ENCODE results near the gene RNASE4.
"Not testable (repeated sequence)": the region's sequence is repeated elsewhere in the genome, so short reads cannot be mapped to it uniquely, and the experiment has no call there.

The RNASE4 gene, protein sequence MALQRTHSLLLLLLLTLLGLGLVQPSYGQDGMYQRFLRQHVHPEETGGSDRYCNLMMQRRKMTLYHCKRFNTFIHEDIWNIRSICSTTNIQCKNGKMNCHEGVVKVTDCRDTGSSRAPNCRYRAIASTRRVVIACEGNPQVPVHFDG

DNA sequence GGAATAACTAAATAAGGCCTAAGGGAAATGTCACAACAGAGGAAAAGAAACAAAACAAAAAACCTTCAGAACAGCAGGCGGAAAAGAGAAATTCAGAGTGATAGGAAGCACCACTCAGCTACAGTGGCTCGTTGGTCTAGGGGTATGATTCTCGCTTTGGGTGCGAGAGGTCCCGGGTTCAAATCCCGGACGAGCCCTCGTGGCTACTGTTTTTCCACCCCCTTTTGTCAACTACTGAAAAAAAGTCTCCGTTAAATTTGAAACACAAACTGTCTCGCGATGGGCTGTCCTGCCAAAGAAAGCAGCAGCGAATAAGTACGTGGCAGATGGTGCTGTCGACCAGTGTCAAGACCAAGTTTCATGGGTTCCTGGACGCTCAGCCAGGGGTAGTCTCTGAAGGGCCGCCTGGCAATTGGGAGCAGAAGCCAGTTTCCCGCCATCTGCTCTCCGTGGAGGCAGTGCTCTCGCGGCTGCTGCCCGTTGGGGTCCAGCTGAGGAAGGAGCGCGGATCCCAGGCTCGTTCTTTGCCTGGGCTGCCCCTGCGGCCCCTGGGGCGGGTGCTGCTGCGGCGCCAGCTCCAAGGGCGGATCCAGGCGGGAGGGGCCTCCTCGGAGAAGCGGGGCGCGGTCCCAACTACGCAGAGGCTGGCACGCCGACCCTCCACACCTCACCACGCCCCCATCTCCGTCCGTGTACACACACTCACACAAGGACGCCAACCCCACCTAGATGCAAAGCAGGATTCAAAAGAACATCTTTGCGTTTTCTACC, at the start of gene RNASE4:
Gene RNASE4, plus strand, starts transcription at position 670 of the 771 bp plus-strand sequence. CDS start 14,812 bp downstream, outside the sequence.
- peak; percentile 94 for DNase-seq (ENCODE audit: low read depth)

DNA sequence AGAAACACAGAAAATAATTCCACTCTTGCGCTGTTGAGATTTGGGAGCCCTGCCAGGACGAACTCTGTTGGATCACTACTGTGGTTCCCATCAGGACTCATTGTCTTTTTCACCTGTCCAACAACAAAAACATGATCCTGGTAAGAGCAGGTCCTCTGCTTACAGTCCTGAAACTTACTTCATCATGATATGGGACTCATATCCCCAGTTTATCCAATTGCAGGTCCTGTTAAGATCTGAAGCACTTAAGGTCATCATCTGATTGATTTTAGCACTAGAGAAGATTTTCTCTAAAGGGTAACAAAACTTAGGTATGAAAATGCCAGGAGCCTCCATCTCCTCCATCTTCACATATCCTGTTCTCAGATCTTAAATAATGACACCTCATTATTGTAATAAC, 42.8 kb upstream of the RNASE4 start, which contains the start of gene OR6S1:
Gene OR6S1, minus strand, starts transcription at position 101 of the 400 bp plus-strand sequence. Its CDS starts 0 bp downstream, at position 101.
- DNase-seq (ENCODE audit: low read depth) = no peak

DNA sequence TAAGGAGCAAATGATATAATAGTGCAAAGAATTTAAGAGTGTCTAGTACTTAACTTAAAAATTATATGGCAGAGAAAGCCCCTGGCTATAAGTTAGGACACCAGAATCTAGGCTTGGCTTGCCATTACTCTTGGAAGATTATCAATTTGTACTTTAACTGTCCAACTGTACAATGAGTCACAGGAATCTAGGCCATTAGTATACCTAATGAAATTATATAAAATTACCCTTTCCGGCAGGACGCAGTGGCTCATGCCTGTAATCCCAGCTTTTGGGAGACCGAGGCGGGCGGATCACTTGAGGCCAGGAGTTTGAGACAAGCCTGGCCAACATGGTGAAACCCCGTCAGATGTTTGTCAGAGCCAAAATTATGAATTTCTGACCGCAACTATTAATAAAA, 42.2 kb upstream of the RNASE4 start:
- DNase-seq (ENCODE audit: low read depth) = no peak

DNA sequence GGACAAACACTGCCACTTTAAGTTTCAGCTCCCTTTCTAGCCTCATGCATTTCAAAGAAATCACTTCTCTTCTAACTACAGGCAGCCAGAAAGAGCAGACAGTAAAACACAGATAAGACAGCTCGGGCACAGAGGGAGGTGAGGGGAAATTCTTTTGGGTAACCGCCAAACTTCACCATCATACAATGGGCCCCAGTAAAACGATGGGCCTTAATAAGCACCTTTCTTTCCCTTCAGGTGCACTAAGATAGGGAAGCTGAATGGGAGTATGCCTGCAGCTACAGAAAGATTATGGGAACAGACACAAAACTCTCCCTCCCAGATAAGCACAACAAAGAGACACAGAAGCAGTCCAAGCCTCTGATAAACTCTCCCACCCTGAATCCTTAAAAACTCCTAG, 41.6 kb upstream of the RNASE4 start:
- not testable (repeated sequence) for DNase-seq (ENCODE audit: low read depth)

DNA sequence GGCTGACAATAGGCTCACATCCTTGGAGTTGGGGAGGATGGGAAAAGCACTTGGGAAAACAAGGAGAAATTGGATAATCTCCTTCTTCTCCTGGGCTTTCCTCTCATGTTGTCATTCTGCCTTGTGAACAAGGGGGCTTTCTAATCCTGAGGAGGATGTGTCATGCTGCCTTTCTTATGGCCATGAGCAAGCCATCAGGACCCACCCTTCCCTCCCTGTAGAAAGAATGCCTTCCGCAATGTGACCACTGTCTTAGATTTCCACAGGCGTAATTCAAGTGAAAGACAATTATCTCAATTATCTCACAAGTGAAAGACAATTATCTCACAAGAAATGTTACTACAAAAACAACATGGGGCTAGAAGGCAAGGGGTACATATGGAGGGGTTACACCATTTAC, 39.8 kb upstream of the RNASE4 start:
- no peak for DNase-seq (ENCODE audit: low read depth)

DNA sequence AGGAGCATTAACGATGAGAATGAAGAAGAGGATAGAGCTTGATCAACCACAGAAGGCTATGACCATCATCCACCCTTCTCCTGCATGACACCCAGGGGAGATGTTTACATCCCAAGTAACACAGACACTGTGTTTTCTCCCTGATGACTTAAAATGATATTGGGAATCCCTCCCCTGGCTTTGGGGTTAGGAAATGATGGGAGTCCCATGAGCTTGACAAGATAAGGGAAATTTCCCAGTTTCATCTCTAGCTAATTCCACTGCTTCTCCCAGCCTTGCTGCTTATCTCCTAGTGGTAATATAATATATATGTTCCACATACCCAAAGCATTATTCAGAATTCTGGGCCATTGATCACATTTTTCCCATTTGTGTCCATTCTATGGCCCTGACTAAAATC, 38.9 kb upstream of the RNASE4 start:
- no peak for DNase-seq (ENCODE audit: low read depth)

DNA sequence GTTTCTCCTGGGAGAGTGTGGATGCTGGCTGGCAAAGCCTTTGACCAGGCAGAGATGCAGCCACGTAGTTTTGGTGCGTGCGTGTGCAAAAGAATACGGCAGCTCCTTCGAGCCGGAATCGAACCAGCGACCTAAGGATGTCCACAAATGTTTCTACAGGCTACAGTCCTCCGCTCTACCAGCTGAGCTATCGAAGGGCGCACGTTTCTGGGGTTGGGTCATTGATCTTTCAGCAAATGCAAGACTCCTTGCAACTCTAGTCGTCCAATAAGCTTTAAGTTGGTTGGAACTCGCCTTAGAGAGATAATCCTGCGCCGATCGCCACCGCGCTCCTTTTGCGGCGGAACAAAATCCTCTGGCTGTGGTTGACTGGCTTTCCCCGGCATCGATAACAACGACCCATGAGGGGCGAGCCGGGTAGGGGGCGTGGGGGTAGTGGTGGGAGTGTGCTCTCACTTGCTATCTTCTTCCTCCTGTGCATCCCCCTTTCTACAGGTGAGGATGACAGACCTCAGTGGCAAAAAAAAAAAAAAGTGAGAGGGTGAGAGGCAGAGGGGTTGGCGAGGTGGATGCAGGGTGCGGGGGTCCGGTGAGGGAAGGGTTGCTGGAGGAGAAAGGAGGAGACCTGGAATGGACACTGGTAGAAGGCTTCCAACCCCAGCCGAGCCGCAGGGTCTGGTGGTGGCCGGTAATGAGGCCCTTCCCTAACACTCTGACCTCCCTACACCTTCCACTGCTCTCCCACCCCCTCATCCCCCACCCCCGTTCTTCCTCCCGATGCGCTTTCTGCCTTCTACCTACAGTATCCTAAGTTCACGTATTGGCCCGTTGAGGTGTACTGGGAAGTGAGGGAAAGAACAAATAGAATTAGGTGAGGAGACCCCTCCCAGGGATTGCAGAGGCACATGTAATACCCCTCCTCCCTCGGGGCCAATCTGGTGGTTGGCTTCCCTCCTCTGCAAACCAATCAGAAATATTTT, 31.1 kb upstream of the RNASE4 start:
- DNase-seq (ENCODE audit: low read depth) = peak; percentile 79

DNA sequence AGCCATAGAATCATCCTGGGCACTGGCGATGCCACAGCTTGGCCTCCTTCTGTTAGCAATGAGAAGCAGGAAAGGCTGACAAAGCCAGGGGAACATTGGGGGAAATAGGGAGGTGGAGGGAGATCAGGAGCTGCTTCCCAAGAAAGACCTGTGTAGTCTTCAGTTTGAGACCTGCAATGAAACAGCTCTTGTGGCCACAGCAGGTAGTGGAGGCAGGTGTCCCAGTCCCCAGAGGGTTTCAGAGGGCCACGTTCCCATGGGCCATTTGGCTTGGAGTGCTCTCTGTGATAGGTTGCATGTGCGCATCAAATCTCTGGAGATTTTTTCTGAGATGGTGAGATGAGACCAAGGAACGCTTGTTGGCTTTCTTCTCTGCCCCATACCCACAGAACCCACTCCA, 28.5 kb upstream of the RNASE4 start:
- DNase-seq (ENCODE audit: low read depth) = no peak

DNA sequence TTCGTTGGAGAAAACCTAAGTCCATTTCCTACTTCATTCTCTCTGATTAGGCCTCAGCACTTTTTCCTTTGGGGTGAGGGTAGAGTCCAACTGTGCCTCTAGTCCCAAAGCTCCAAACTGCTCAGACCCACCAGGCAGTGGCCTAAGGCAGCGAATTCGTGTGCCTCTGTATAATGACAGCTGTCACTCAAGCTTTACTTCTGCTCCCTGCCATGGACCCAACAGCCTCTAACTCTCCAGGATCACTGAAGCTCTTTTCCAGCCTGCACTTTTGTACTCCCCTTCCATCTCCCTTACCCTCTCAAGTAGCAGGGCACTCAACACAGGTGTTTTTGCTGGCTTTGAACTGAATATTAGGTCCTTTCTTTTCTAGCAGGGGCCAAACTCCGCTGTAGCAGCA, 28.1 kb upstream of the RNASE4 start:
- DNase-seq (ENCODE audit: low read depth) = no peak

DNA sequence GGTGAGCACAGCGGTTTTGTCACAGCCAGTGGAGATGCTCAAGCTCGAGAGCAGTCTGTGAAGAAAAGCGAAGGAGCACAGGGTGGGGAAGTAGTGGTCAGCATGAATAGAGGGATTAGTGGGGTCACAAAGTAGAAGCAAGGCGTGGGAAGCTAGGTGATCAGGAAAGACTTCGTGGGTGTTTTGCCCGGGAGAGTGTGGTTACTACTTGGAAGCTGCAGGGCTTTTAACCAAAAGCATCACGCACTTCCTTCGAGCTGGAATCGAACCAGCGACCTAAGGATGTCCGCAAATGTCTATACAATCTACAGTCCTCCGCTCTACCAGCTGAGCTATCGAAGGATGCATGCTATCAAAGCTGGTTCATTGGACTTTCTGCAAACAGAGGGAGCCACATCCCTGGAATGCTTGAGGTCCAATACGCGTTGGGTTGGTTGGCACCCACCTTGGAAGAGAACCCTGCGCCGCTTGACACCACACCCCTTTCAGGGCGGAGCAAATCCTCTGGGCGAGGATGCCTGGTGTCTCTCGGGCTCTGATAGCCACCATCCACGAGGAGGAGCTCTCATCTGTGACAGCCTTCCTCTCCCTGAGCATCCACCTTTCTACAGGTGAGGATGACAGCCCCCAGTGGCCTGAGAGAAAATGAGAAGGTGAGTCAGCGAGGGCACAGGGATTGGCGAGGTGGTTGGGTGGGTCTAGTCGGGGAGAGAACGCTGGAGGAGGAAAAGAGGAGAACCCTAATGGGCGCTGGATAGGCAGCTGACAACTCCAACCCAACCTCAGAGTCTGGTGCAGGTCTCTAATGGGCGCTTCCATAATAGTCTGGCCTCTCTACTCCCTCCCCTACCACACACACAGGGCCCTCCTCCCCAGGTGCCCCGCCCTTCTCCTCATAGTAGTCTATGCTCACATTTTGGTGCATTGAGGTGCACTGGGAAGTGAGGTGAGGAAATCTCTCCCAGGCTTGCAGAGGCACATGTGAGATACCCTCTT, 26.8 kb upstream of the RNASE4 start:
- peak; percentile 35 for DNase-seq (ENCODE audit: low read depth)

DNA sequence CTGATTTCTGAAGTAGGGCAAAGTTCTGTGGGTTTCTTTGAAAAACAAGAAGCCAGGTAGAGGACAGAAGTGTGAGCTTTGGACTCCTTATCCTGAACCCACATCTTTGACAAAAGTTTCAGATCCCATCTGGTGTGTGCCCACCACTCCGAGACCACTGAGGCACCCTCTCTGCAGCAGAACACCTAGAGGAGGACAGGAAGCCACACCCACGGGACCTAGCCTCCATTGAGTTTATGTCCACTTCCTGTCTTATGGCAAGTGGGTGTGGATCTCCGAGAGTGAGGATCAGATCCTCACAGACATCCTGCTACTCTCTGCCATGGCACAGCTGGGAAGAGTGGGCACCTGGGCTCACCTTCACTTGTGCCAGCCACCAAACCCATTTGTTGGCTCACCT, 26.1 kb upstream of the RNASE4 start:
- no peak for DNase-seq (ENCODE audit: low read depth)

DNA sequence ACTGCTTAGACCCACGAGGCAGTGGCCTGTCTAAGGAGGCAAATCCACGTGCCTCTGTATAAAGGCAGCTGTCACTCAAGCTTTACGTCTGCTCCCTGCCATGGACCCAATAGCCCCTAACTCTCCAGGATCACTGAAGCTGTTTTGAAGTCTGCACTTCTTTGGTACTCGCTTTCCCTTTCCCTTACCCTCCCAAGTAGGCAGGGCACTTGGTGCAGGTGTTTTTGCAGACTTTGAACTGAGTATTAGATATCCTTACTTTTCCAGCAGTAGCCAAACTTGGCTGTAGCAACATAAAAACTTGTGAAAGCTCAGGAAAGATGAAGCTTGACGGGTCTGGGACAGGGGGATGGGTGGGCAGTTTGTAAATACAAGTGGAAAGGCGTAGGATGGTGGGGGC, 25.0 kb upstream of the RNASE4 start:
- no peak for DNase-seq (ENCODE audit: low read depth)

DNA sequence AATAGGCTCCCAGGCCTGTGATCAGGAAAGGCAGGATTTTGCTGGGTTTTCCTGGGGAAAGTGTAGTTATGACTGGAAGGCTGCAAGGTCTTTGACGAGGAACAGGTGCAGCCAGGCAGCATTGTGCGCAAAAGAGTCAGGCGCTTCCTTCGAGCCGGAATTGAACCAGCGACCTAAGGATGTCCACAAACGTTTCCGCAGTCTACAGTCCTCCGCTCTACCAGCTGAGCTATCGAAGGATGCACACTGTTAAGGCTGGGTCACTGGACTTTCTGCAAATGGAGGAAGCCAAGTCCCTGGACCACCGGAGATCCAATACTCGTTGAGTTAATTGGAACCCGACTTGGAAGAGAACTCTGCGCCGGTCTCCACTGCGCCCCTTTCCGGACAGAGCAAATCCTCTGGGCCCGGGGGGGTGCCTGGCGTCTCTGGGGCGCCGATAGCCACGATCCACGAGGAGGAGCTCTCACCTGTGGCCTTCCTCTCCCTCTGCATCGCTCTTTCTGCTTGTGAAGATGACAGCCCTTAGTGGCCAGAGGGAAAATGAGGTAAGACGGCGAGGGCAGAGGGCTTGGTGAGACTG, 24.5 kb upstream of the RNASE4 start:
- DNase-seq (ENCODE audit: low read depth) = no peak

DNA sequence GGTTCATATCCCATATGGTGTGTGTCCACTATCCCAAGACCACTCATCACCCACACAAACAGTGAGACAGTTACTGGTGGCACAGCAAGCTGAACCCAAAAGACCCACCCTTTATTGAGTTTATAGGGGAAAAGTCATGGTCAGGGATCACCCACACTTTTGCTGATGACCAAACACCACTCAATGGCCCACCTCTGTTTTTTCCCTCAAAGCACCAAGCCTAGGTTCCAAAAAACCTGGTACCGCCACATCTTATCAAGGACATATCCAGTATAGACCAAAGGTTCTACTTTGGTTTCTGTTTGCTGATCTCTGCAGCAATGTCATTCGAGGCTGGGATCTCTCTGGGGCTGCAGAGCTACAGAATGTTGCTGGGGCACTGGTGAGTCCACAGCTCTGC, 23.2 kb upstream of the RNASE4 start:
- no peak for DNase-seq (ENCODE audit: low read depth)

DNA sequence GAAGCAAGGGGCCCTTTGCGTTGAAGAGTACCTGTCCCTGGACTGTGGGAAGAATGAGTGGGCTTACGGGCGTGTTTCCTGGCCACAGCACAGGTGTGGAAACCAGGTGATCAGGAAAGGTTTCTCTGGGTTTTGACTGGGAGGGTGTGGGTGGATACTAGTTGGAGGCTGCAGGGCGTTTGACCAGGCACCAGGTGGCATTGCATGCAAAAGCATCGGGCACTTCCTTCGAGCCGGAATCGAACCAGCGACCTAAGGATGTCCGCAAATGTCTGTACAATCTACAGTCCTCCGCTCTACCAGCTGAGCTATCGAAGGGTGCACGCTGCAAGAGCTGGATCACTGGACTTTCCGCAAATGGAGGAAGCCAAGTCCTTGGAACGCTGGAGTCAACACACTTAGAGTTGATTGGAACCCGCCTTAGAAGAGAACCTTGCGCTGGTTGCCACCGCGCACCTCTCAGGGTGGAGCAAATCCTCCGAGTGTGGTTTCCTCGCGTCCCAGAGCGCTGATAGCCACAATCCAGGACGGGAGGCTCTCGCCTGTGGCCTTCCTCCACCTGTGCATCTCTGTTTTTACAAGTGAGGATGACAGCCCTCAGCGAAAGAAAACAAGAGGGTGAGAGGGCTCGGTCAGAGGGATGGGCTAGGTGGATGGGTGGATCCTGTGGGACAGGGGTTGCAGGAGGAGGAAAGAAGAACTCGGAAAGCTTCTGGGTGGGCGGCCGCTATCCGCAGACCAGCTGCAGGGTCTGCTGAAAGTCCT, 21.2 kb upstream of the RNASE4 start:
- DNase-seq (ENCODE audit: low read depth) = peak; percentile 84

DNA sequence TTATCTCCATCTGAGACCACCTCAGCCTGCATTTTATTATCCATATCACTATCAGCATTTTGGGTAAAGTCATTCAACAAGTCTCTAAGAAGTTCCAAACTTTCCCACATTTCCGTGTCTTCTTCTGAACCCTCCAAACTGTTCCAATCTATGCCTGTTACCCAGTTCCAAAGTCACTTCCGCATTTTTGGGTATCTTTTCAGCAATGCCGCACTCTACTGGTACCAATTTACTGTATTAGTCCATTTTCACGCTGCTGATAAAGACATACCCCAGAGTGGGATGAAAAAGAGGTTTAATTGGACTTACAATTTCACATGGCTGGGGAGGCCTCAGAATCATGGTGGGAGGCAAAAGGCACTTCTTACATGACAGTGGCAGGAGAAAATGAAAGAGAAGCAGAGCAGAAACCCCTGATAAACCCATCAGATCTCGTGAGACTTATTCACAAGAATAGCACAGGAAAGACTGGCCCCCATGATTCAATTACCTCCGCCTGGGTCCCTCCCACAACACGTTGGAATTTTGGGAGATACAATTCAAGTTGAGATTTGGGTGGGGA, 17.9 kb upstream of the RNASE4 start:
- not testable (repeated sequence) for DNase-seq (ENCODE audit: low read depth)

DNA sequence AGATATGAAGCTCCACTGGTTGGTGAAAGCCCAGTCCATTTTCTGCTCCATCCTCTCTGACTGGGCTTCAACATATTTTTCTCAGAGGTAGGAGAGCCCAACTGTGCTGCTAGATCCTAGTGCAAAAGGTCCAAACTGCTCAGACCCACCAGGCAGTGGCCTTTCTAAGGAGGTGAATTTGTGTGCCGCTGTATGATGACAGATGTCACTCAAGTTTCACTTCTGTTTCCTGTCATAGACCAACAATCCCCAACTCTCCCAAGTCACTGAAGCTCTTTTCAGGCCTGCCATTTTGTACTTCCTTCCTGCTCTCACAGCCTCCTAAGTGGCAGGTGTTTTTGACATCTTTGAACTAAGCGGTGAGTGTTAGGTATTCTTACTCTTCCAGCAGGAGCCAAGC, 16.4 kb upstream of the RNASE4 start:
- DNase-seq (ENCODE audit: low read depth) = no peak

DNA sequence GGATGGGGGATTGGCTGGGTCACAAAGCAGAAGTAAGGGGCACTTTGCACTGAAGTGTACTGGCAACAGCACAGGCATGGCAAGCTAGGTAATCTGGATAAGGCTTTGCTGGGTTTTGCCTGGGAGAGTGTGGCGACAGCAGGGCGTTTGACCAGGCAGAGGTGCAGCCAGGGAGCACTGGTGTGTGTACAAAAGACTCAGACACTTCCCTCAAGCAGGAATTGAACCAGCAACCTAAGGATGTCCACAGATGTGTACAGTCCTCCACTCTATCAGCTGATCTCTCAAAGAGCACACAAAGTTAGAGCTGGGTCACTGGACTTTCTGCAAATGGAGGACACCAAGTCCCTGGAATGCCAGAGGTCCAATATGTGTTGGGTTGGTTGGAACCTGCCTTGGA, 15.4 kb upstream of the RNASE4 start:
- DNase-seq (ENCODE audit: low read depth) = no peak

DNA sequence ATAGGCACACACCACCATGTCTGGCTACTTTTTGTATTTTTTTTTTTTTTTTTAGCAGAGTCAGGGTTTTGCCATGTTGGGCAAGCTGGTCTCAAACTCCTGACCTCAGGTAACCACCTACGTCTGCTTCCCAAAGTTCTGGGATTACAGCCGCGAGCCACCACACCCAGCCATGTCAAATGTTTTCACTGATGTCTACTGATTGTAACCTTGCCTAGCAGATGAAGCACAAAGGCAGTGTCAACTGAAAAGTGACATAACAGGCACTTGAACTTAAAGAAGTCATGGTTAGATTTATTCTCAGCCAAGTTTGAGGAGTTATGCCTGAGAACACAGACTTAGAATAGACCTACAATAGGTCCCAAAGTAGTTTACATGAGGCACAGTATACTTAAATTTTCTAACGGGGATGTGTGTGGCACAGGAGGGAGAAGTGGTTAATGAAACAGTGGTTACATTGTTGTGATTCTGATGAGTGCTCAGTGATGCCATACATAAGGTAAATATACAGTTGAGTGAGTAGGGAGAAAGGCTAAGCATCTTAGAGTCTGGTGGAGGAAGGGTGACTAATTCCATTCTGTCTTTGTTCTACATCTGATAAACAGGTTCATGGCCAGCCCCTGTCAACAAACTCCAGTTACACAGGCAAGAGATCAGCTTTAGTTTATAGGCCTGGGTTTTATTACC, 12.6 kb upstream of the RNASE4 start:
- no peak for DNase-seq (ENCODE audit: low read depth)
